ENCODE measurements around the gene OR10Z1. TPM values are rescaled to one million over a fixed set of nuclear protein-coding genes. Genes with fewer than 3 reads are reported as not detected.

OR10Z1 gene
- total and polyA plus RNA-seq, 12 donors, result not detected

- Histone ChIP-seq H3K4me1 (no peaks in the 10 kb centered on the region), H3K36me3 (no peaks in the 10 kb centered on the region), H3K4me3 (no peak overlapping the region), H3K27me3 (no peaks in the 10 kb centered on the region), H3K9me3 (peaks cover 0 to 31% (median 8%) of the 10 kb centered on the region in 11 donors), H3K27ac (no peak overlapping the region)
- ATAC-seq, result no peak
- TF ChIP-seq, protein P1, sequence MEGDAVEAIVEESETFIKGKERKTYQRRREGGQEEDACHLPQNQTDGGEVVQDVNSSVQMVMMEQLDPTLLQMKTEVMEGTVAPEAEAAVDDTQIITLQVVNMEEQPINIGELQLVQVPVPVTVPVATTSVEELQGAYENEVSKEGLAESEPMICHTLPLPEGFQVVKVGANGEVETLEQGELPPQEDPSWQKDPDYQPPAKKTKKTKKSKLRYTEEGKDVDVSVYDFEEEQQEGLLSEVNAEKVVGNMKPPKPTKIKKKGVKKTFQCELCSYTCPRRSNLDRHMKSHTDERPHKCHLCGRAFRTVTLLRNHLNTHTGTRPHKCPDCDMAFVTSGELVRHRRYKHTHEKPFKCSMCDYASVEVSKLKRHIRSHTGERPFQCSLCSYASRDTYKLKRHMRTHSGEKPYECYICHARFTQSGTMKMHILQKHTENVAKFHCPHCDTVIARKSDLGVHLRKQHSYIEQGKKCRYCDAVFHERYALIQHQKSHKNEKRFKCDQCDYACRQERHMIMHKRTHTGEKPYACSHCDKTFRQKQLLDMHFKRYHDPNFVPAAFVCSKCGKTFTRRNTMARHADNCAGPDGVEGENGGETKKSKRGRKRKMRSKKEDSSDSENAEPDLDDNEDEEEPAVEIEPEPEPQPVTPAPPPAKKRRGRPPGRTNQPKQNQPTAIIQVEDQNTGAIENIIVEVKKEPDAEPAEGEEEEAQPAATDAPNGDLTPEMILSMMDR (IDR thresholded peaks at IDR 0.05), result no peak
- no peak for DNase-seq
- intact Hi-C loops (cut with DNase I), result no loop called here
- WGBS, 2 donors, result 56 to 57% methylated on average over 4 of the region's 4 CpGs
Observed at GRCh38 chr1:158583962-158584361, 21.1 kb upstream of the OR10Z1 start.

- no peak overlapping the region for H3K4me3 ChIP-seq
- no peaks in the 10 kb centered on the region for H3K36me3 ChIP-seq
- no peak for DNase-seq
- WGBS, 2 donors, result 85 to 94% methylated on average over 1 of the region's 1 CpG
- no peaks in the 10 kb centered on the region for H3K4me1 ChIP-seq
- peaks cover 0 to 33% (median 9%) of the 10 kb centered on the region in 11 donors for H3K9me3 ChIP-seq
- H3K27ac ChIP-seq, result no peak overlapping the region
- H3K27me3 ChIP-seq, result no peaks in the 10 kb centered on the region
- TF ChIP-seq, protein P1 (IDR thresholded peaks at IDR 0.05), result no peak
- intact Hi-C loops (cut with DNase I), result no loop called here
- no peak for ATAC-seq
Observed at GRCh38 chr1:158586942-158587341, 18.1 kb upstream of the OR10Z1 start.

- Histone ChIP-seq H3K36me3 (no peaks in the 10 kb centered on the region), H3K4me1 (no peaks in the 10 kb centered on the region), H3K9me3 (peaks cover 0 to 49% (median 13%) of the 10 kb centered on the region in 11 donors), H3K27me3 (no peaks in the 10 kb centered on the region), H3K4me3 (no peak overlapping the region), H3K27ac (no peak overlapping the region)
- ATAC-seq (no peak), DNase-seq (no peak)
- 49 to 81% methylated on average over 2 of the region's 2 CpGs for WGBS, 2 donors
- intact Hi-C loops (cut with DNase I), result no loop called here
- TF ChIP-seq, protein P1 (IDR thresholded peaks at IDR 0.05), result no peak
Observed at GRCh38 chr1:158600735-158601134, 4.3 kb upstream of the OR10Z1 start.

DNA sequence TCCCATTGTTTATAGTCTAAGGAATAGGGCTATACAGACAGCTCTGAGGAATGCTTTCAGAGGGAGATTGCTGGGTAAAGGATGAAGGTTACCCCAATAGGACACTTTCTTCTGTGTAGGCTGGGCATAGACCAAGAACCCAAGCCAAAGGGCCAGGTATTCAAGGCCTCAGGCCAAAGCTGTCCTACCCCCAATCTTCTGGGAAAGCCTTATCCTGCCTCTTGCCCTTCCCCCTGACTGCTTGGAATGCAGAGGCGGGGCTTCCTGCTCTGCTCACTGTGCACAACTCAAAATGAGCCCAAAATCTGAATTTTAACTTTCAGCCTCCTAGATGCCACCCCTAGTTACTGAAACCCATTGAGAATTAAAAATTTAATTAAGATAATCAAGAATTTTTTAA lies 2.2 kb downstream of the OR10Z1 start:
- H3K36me3 ChIP-seq, result no peaks in the 10 kb centered on the region
- no peaks in the 10 kb centered on the region for H3K4me1 ChIP-seq
- no peaks in the 10 kb centered on the region for H3K27me3 ChIP-seq
- DNase-seq, result no peak
- no peak for ATAC-seq
- TF ChIP-seq, protein P1 (IDR thresholded peaks at IDR 0.05), result no peak
- no peak overlapping the region for H3K4me3 ChIP-seq
- intact Hi-C loops (cut with DNase I), result no loop called here
- H3K27ac ChIP-seq, result no peak overlapping the region
- no peaks in the 10 kb centered on the region for H3K9me3 ChIP-seq
- 85 to 95% methylated on average over 1 of the region's 1 CpG for WGBS, 2 donors

Measured in heart right ventricle (tissue), 16 donors.